AG09309 (cell line): Measurements from ENCODE around the gene AP3B1.

Experiments used
- DNase-seq: peaks from one replicate; pipeline ENCODE4 v3.0.0-alpha.2; 2010; ENCODE audit warnings: low read depth
- H3K4me3 ChIP-seq: 2 replicates; pipeline ENCODE4 v1.5.1; 2011; ENCODE audit warnings: mild to moderate bottlenecking, low read depth, low read length, moderate library complexity; ENCODE audit not compliant: control insufficient read depth
- CTCF ChIP-seq: IDR thresholded peaks from 2 replicates; pipeline ENCODE4 v1.5.1; 2011; ENCODE audit warnings: mild to moderate bottlenecking, low read depth, low read length, inconsistent platforms; ENCODE audit not compliant: insufficient read depth, control insufficient read depth; ENCODE audit errors: missing control alignments

AP3B1 gene

DNA sequence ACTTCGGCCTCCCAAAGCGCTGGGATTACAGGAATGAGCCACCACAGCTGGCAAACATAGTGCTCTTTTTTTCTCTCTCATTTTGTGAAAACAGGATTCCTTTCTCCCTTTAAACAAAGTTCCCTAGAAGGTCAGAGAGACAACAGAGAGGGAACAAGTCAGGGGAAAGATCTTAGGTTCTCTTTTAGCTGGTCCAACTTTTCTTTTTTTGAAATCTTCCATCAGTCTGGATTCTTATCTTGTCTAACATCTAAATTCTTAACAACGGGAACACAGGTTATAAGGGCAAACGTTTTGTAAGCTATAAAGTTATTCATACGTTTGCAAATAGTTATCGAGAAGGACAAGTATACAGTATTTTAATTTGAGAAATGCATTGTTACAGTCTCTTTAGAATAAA lies 294.3 kb downstream of the AP3B1 start:
- no peak overlapping the region for H3K4me3 ChIP-seq
- no peak for DNase-seq
- TF ChIP-seq CTCF, result no peak

- H3K4me3 ChIP-seq, result no peak overlapping the region
- no peak for TF ChIP-seq CTCF
- no peak for DNase-seq
Measured at GRCh38 chr5:77999399-77999798, 295.1 kb downstream of the AP3B1 start.

GRCh38 chr5:77996943-77997342 lies 297.6 kb downstream of the AP3B1 start:
- TF ChIP-seq CTCF, result no peak
- DNase-seq, result no peak
- H3K4me3 ChIP-seq, result no peak overlapping the region

DNA sequence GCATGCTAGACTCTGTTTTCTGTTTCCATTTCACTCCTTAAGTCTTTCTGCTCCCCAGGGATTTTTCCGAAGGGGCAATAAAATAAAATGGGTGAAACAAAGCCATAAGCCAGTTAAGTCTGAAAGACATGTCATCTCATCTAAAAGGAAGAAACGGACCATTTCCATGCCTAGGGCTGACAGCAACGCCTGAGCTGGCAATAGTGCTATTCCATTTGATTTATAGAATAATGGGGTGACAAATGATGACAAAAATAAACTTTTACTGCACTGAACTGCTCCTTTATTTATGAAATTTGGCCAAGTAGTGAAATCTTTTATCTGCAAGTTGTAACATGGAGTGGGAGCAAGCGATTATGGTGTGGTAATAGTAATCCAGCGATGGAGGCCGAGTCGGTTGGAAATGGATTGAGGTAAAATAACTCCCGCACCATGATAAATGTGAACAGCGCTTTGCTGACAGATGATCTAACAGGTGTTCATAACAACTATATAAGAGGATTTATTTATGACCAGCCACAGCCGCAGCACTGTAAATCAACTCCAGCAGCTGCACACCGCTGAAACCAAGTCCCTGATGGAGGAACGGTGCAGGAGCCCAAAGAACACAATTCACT lies 298.6 kb downstream of the AP3B1 start:
- no peak for TF ChIP-seq CTCF
- DNase-seq, result no peak
- H3K4me3 ChIP-seq, result no peak overlapping the region

DNA sequence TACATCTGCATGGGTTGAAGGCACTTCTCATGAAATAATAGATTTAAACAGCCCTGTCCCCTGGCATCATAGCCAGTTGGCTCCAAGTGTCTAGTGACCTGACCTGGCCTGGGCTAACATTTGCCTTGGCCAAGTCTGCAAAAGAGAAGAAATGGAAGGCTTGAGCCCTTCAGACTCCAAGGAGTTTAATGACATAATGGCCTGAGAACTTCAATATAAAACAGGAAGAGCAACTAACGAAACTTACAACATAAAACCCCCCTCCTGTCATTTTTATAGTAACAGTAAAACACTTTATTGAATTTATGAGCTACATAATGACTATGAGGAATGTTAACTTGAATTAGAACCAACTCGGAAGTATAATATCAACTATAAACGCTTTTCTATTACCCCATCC lies 299.6 kb downstream of the AP3B1 start:
- no peak overlapping the region for H3K4me3 ChIP-seq
- TF ChIP-seq CTCF, result no peak
- no peak for DNase-seq

DNA sequence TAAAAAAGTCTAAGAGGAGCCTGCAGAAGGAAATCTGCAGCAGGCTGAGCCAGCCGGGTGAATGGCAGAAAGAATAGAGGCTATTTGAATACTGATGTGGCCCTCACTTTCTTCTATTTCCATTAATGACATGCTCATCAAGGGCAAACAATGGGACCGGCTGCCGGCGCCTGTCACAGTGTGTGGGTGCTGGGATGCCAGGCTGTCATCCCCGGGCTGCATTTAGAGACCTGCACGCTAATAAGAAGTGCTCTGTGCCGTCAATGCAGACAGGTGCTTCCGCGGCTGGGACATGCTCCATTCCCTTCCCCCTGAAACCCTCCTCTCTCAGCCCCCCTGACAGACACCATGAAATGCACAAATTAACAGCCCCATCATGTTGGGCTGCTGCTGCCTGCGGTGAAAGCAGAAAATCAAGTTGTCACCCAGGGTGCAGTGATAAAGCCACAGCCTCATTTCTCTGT lies 300.6 kb downstream of the AP3B1 start:
- no peak for DNase-seq
- H3K4me3 ChIP-seq, result no peak overlapping the region
- no peak for TF ChIP-seq CTCF

DNA sequence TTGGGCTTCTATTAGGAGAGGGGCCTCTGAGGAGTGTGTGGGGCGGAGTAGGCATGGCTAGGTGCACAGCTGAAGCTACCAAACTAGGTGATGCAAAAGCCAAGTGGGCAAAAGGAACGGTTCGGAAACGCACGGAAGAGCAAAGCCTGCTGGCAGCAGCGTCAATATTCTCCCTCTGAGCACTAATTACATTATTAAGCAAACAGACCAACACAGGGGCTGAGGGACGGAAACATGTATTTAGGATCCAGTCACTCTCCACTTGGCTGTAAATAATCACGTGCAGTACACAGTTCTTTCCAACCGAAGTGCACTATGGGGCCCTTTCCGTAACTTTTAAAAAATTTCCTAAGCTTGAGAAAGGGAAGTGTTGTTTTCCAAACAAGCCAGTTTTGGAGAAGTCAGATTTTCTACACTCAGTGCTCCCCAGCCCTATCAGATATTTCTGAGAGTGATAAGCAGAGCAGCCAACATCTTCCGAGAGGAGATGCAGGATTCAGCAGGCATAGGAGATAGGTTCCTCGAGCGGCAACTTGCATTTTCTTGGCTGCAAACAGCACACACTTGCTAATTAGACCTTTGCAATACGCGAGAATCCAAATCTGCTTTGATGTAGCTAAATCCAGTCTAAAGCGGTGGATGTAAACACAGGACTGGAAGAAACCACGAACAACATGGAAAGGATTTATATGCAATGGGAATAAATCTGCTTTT lies 301.2 kb downstream of the AP3B1 start:
- no peak for DNase-seq
- TF ChIP-seq CTCF, result no peak
- no peak overlapping the region for H3K4me3 ChIP-seq
